Mesendoderm (in vitro differentiated cells): Measurements from ENCODE around the gene CEP20. TPM values are rescaled to one million over a fixed set of nuclear protein-coding genes. Genes with fewer than 3 reads are reported as not detected.

Experiments
- DNase-seq: peaks from one replicate; pipeline ENCODE4 v3.0.0; 2013
- H2AK5ac ChIP-seq: 2 replicates; pipeline ENCODE4 v1.6.1; 2013; ENCODE audit warnings: low read length, inconsistent platforms
- H2BK120ac ChIP-seq: 2 replicates; pipeline ENCODE4 v1.6.1; 2013; ENCODE audit warnings: low read depth, mild to moderate bottlenecking, low read length, moderate library complexity, mixed read lengths
- H2BK15ac ChIP-seq: replicated peaks from 2 replicates; pipeline ENCODE4 v1.6.1; 2013; ENCODE audit warnings: low read depth, mild to moderate bottlenecking, moderate library complexity
- H2BK5ac ChIP-seq: 2 replicates; pipeline ENCODE4 v1.6.1; 2013; ENCODE audit warnings: low read length, inconsistent platforms
- H3K18ac ChIP-seq: 2 replicates; pipeline ENCODE4 v1.6.1; 2013; ENCODE audit warnings: mild to moderate bottlenecking, low read length, mixed read lengths
- H3K23ac ChIP-seq: one replicate; pipeline ENCODE4 v1.6.1; 2013; ENCODE audit warnings: low read length
- H3K27ac ChIP-seq: 2 replicates; pipeline ENCODE4 v1.5.1; 2013; ENCODE audit warnings: low read depth, mild to moderate bottlenecking, inconsistent platforms, low read length, moderate library complexity
- H3K27me3 ChIP-seq: 2 replicates; pipeline ENCODE4 v1.6.1; 2013; ENCODE audit warnings: low read length, control low read depth, mild to moderate bottlenecking, inconsistent platforms; ENCODE audit not compliant: insufficient read depth, poor library complexity
- H3K36me3 ChIP-seq: 2 replicates; pipeline ENCODE4 v1.6.1; 2013; ENCODE audit warnings: low read length, inconsistent platforms; ENCODE audit not compliant: control insufficient read depth, insufficient read depth
- H3K4ac ChIP-seq: one replicate; pipeline ENCODE4 v1.6.1; 2013; ENCODE audit warnings: low read depth, mild to moderate bottlenecking, low read length, moderate library complexity
- H3K4me1 ChIP-seq: 2 replicates; pipeline ENCODE4 v1.6.1; 2013; ENCODE audit warnings: low read depth, low read length, inconsistent platforms; ENCODE audit not compliant: control insufficient read depth
- H3K4me2 ChIP-seq: 2 replicates; pipeline ENCODE4 v1.6.1; 2013; ENCODE audit warnings: low read length
- H3K4me3 ChIP-seq: 2 replicates; pipeline ENCODE4 v1.5.1; 2013; ENCODE audit warnings: mild to moderate bottlenecking, low read length
- H3K56ac ChIP-seq: one replicate; pipeline ENCODE4 v1.6.1; 2013; ENCODE audit warnings: low read length
- H3K79me1 ChIP-seq: 2 replicates; pipeline ENCODE4 v1.6.1; 2013; ENCODE audit warnings: low read length, inconsistent platforms
- H3K79me2 ChIP-seq: 2 replicates; pipeline ENCODE4 v1.6.1; 2013; ENCODE audit warnings: mild to moderate bottlenecking, low read length; ENCODE audit not compliant: control insufficient read depth, insufficient read depth
- H3K9ac ChIP-seq: 2 replicates; pipeline ENCODE4 v1.6.1; 2013; ENCODE audit warnings: low read length, inconsistent platforms
- H4K5ac ChIP-seq: one replicate; pipeline ENCODE4 v1.6.1; 2013; ENCODE audit warnings: low read length
- H4K8ac ChIP-seq: one replicate; pipeline ENCODE4 v1.6.1; 2013; ENCODE audit warnings: low read depth, mild to moderate bottlenecking, control low read depth, low read length, moderate library complexity
- WGBS: extraction: QIAGEN DNeasy Blood & Tissue Kit; methylation state at CpG from one replicate; pipeline ENCODE4 v1.1.7; 2013; ENCODE audit warnings: low lambda C conversion rate, missing lambda C conversion rate; ENCODE audit not compliant: insufficient coverage; ENCODE audit errors: extremely low coverage; 5-methylcytosine and 5-hydroxymethylcytosine counted together
- small RNA-seq: library from polyadenylated mRNA; stranded (forward); fragments of <200 nt; extraction: miRNeasy Mini kit (QIAGEN cat#:217004); gene quantifications from one replicate; pipeline ENCODE3, GENCODE V24; 2013; ENCODE audit not compliant: insufficient read depth

Gene CEP20

GRCh38 chr16:15817446-15817845 is 71.0 kb downstream of the CEP20 start:
- H3K79me2 ChIP-seq = no peaks in the 10 kb centered on the region
- no CpG with 5 or more reads among the region's 2 CpGs for WGBS
- H3K23ac ChIP-seq = no peak overlapping the region
- H3K36me3 ChIP-seq = no peaks in the 10 kb centered on the region
- no peak overlapping the region for H2BK5ac ChIP-seq
- no peak overlapping the region for H3K56ac ChIP-seq
- H4K5ac ChIP-seq = no peak overlapping the region
- no peak overlapping the region for H2BK120ac ChIP-seq
- no peak for DNase-seq
- no peak overlapping the region for H3K4ac ChIP-seq
- H3K27ac ChIP-seq = no peak overlapping the region
- H4K8ac ChIP-seq = no peak overlapping the region
- no peaks in the 10 kb centered on the region for H3K27me3 ChIP-seq
- H3K4me1 ChIP-seq = no peaks in the 10 kb centered on the region
- H3K18ac ChIP-seq = no peak overlapping the region
- no peak overlapping the region for H3K9ac ChIP-seq
- no peak overlapping the region for H3K4me2 ChIP-seq
- H3K4me3 ChIP-seq = no peak overlapping the region
- no peaks in the 10 kb centered on the region for H3K79me1 ChIP-seq
- no peak overlapping the region for H2AK5ac ChIP-seq
- no peak overlapping the region for H2BK15ac ChIP-seq

- H2BK15ac ChIP-seq = no peak overlapping the region
- no peak overlapping the region for H2BK5ac ChIP-seq
- no peaks in the 10 kb centered on the region for H3K79me2 ChIP-seq
- H3K4me2 ChIP-seq = no peak overlapping the region
- H3K27me3 ChIP-seq = no peaks in the 10 kb centered on the region
- H3K56ac ChIP-seq = no peak overlapping the region
- H3K4me3 ChIP-seq = no peak overlapping the region
- H2AK5ac ChIP-seq = no peak overlapping the region
- H4K5ac ChIP-seq = no peak overlapping the region
- no peak overlapping the region for H2BK120ac ChIP-seq
- H3K79me1 ChIP-seq = no peaks in the 10 kb centered on the region
- no peak overlapping the region for H3K27ac ChIP-seq
- no peak for DNase-seq
- H3K9ac ChIP-seq = no peak overlapping the region
- no peak overlapping the region for H3K4ac ChIP-seq
- H4K8ac ChIP-seq = no peak overlapping the region
- no peaks in the 10 kb centered on the region for H3K36me3 ChIP-seq
- no peak overlapping the region for H3K18ac ChIP-seq
- H3K23ac ChIP-seq = no peak overlapping the region
- H3K4me1 ChIP-seq = peaks cover 2% of the 10 kb centered on the region
These were observed 72.2 kb downstream of the CEP20 start for GRCh38 chr16:15816228-15816627.

Small RNA genes within 50 kb of the gene (small RNA-seq; reads per million reads assigned to genes)
- not detected for gene RNU6-213P
